Cardiac fibroblast (primary cell): Measurements from ENCODE around the gene CD93.
A peak's percentile ranks its signal among the peaks of the same experiment; 100 is the strongest.

ENCODE experiments used
- DNase-seq, 2 donors: peaks; one replicate each; pipeline versions ENCODE4 v3.0.0 to v3.0.0-alpha.2; 2010; ENCODE audit warnings: low read depth in 2 of 2
- H3K4me3 ChIP-seq, 2 donors: replicated peaks in 1 of 2; 1 replicate in 1 of 2; 2 replicates in 1 of 2; pipeline ENCODE4 v1.5.1; 2011; ENCODE audit warnings: low read depth in 2 of 2, low read length in 2 of 2, mild to moderate bottlenecking in 2 of 2, moderate library complexity in 1 of 2
- TF ChIP-seq, protein P1 (sequence below): IDR thresholded peaks from one replicate; pipeline ENCODE4 v1.5.1; 2011; ENCODE audit warnings: low read depth, mild to moderate bottlenecking, low read length, inconsistent platforms

Gene CD93

GRCh38 chr20:23079016-23079351, 7.1 kb downstream of the CD93 start:
- no peak for DNase-seq
- TF ChIP-seq, protein P1, sequence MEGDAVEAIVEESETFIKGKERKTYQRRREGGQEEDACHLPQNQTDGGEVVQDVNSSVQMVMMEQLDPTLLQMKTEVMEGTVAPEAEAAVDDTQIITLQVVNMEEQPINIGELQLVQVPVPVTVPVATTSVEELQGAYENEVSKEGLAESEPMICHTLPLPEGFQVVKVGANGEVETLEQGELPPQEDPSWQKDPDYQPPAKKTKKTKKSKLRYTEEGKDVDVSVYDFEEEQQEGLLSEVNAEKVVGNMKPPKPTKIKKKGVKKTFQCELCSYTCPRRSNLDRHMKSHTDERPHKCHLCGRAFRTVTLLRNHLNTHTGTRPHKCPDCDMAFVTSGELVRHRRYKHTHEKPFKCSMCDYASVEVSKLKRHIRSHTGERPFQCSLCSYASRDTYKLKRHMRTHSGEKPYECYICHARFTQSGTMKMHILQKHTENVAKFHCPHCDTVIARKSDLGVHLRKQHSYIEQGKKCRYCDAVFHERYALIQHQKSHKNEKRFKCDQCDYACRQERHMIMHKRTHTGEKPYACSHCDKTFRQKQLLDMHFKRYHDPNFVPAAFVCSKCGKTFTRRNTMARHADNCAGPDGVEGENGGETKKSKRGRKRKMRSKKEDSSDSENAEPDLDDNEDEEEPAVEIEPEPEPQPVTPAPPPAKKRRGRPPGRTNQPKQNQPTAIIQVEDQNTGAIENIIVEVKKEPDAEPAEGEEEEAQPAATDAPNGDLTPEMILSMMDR: peak; percentile 9
- H3K4me3 ChIP-seq: no peak overlapping the region

DNA sequence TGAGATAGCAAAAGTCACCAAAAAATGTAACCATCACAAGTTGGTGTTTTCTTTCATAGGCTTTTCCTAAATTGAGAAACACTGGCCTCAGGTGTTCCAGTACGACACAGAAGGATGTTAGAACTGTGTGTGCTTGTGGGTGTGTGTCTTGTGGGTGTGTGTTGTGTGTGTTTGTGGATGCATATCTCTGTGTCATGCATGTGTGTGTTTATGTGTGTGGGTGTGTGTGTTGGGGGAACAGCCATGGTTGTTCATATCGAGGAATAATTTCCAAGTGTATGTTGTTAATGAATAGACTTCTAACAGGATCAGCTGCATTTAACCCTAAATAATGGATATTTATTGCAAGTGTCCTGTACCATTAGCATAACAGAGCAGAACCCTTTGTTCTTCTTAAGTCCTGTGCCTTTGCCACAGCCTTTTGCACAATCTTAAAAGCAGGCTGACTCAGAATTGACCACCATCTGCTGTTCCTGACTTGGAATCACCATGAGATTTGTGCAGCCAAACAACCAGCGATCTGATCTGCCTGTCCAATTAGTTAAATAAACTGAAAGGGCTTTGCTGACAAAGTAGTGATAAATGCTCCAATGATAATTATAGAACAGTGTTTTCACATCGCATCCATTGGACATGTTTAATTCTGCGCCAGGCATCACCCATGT, 7.6 kb downstream of the CD93 start:
- peak; percentile 71 to 83 for DNase-seq
- H3K4me3 ChIP-seq: no peak overlapping the region
- TF ChIP-seq, protein P1: no peak

DNA sequence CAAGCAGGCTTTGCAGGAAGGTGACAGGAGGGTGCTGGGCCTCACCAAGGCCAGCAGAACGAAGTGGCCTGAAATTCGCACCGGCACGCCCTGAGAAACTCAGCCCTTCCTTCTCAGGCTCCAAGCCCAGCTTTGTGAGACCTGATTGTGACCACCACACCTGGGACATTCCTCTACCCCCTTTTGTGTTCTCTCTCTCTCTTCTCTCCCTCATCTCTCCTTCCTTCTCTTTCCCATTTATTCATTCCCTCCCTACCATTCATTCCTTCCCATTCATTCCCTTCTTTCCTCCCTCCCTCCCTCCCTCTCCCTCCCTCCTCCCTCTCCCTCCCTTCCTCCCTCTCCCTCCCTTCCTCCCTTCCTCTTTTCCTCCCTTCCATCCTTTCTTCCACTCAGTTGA, 8.8 kb downstream of the CD93 start:
- DNase-seq: no peak
- TF ChIP-seq, protein P1: no peak
- no peak overlapping the region for H3K4me3 ChIP-seq

GRCh38 chr20:23074052-23074451, 12.1 kb downstream of the CD93 start:
- no peak for DNase-seq
- TF ChIP-seq, protein P1: no peak
- H3K4me3 ChIP-seq: no peak overlapping the region

GRCh38 chr20:23072892-23073586, 13.1 kb downstream of the CD93 start:
- DNase-seq: no peak
- H3K4me3 ChIP-seq: no peak overlapping the region
- TF ChIP-seq, protein P1: no peak

DNA sequence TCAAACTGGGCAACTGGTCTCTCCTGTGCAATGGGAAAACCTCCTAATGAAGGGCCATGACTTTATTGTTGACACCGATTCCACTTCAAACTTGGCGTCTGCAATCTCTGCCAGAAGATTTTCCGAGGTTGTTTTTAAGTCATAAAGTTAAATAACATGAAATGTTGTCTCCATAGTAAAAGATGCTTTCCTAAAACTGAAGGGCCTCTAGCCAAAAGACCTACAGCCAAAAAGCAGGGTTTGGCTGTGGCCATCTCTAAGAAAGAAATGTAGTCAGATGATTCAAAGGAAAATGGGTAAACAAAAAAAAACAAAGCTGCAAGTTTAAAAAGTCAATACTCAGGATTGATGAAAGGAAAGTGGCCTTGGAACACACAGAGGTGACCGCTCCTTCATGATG, 14.1 kb downstream of the CD93 start:
- TF ChIP-seq, protein P1: no peak
- H3K4me3 ChIP-seq: no peak overlapping the region
- no peak for DNase-seq
